GM13977 (cell line): ENCODE measurements around the gene OR51D1.

ENCODE experiments used
- DNase-seq: peaks from one replicate; pipeline ENCODE4 v3.0.0; 2012; ENCODE audit warnings: low spot score
- in situ Hi-C: fragments of 300-500 bp; cut with MboI; formaldehyde crosslinking; loops from one replicate; pipeline ENCODE4 v1.12.0; 2022; ENCODE audit warnings: low sequenced_read_pairs, low pct_unique_long_range_greater_than_20kb, mixed read lengths, inconsistent platforms; ENCODE audit not compliant: unreplicated experiment
- TF ChIP-seq, protein P1 (sequence below): IDR thresholded peaks from 2 replicates; pipeline ENCODE4 v1.5.1; 2012; ENCODE audit warnings: mild to moderate bottlenecking, control low read depth; ENCODE audit not compliant: insufficient read depth; ENCODE audit errors: extremely low read depth, missing control alignments

Gene OR51D1, protein sequence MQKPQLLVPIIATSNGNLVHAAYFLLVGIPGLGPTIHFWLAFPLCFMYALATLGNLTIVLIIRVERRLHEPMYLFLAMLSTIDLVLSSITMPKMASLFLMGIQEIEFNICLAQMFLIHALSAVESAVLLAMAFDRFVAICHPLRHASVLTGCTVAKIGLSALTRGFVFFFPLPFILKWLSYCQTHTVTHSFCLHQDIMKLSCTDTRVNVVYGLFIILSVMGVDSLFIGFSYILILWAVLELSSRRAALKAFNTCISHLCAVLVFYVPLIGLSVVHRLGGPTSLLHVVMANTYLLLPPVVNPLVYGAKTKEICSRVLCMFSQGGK

DNA sequence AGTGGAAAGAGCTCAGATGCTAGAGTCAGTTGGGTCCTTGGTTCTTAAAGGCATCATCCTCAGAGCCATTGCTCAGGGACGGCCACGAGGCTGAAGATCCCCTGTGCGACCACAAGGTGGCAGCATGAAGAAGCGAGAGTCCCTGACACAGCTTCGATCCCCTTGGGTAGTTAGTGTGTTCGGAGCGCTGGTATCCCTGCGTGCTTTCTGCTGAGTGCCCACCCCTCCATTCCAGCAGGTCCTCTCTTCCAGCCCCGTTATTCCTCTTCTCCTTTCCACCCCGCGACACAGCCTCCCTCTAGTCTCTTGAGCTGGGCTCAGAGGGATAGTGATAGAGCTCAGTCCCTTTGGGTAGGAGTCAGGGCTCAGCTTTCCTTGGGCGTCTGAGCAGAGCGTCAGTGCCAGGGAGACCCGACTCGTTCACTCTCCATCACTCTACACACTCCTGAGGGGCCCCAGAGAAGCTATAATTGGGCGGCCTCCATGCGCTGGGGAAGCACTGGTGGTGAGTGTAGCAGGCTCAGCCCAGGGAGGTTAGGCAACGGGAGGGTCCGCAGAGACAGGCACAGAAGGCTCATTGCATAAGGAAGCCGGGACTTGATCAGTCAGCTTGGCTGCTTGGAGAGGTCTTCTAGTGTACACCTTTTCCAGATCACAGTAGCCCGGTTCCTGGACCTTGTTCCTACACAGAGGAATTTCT lies at the start of gene OR51D1:
Gene OR51D1, plus strand, starts transcription at position 516 of the 700 bp plus-strand sequence. CDS start 2,314 bp downstream, outside the sequence.
- DNase-seq: peak; percentile 59
- in situ Hi-C loops: loop anchor here (25.0 kb wide), 1 partner anchor 350 kb away; the partner anchor contains the start of gene OR51L1
- TF ChIP-seq, protein P1, sequence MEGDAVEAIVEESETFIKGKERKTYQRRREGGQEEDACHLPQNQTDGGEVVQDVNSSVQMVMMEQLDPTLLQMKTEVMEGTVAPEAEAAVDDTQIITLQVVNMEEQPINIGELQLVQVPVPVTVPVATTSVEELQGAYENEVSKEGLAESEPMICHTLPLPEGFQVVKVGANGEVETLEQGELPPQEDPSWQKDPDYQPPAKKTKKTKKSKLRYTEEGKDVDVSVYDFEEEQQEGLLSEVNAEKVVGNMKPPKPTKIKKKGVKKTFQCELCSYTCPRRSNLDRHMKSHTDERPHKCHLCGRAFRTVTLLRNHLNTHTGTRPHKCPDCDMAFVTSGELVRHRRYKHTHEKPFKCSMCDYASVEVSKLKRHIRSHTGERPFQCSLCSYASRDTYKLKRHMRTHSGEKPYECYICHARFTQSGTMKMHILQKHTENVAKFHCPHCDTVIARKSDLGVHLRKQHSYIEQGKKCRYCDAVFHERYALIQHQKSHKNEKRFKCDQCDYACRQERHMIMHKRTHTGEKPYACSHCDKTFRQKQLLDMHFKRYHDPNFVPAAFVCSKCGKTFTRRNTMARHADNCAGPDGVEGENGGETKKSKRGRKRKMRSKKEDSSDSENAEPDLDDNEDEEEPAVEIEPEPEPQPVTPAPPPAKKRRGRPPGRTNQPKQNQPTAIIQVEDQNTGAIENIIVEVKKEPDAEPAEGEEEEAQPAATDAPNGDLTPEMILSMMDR: peak; percentile 96

DNA sequence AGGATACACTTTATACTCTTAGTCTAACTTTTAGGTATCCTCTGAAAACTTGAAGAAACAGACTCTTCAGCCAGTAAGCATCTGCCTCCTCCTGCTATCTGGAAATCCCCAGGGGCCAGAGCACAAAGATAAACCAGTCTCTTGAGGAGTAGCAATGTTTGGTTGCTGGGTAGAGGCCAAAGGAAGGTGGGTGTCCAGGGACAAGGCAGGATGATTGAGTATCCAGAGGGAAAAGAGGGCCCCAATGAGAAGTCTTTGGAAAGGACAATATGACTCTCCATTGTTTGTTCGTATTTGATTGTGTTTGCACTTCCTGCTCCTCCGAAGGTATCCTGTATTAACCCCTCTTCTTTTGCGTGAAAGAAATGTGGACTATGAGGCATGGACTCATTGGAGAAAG lies 48.3 kb upstream of the OR51D1 start:
- in situ Hi-C loops: no loop called here
- TF ChIP-seq, protein P1: no peak
- no peak for DNase-seq

DNA sequence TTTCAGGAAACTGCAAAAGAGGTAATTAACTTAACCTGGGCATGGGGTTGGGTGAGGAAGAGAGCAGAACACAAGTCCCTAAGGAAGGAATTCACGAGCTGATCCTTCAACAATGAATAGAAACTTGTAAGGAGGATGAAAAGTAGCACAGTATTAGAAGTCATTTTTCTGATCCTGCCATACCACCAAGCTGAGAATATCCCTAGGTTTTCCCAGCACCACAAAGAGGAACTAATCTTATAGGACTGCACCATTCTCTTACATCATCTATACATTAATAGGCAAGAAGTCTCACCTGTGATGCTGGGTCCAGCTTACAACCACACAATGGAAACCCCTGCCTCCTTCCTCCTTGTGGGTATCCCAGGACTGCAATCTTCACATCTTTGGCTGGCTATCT lies 43.5 kb upstream of the OR51D1 start, which contains the start of gene OR52I1:
Gene OR52I1, plus strand, starts transcription at position 301 of the 400 bp plus-strand sequence. Its CDS starts 0 bp downstream, at position 301.
- in situ Hi-C loops: no loop called here
- no peak for DNase-seq
- TF ChIP-seq, protein P1: no peak

DNA sequence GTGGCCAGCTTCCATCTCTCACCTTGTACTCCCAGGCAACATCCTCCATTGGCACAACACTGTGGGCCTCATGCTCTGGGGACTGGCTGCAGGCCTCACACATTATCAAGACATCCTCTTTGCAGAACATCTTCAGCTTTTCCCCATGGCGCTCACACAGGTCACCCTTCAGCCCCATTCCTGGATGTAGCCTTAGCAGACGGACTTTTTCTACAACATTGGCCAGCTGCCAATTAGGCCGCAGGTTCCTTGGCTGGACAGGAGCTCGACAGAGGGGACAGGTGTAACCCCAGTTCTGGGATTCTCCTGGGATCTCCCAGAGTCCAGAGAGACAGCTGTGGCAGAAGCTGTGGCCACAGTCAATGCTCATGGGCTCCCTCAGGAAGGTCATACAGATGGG lies 32.2 kb upstream of the OR51D1 start:
- TF ChIP-seq, protein P1: no peak
- DNase-seq: no peak
- in situ Hi-C loops: no loop called here

DNA sequence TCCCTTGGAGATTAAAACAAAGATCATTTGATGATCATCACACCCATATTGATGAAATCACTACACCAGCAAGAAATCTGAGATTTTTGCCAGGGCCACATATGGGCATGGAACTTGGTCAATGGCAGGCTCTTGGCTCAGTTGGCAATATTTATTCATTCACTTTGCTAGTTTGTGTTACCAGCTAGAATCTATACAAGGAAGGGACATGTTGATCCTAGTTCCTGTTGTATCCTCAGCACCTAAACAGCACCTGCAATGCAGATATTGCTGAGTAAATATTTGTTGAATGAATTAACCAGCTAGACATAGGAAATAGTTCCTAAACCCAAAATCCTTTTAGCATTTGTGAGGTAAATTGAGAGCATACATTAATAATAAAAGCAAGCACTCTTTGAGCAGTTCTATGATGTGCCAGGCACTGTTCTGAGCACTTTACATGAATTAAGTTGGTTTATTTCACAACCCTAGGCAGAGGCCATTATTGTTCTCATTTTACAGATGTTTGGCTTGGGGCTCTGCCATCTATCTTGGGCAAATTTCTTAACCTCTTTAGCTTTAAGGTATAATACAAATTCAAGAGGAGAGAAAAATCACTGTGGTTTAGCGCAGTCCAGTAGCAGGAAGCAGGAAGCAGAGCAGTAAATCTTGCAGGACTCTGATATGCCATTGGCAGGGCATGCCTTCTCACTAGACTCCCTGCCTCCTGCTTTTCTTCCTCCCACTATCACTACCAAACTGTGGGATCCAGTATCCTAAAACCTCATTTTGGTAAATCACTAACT lies 30.9 kb upstream of the OR51D1 start:
- TF ChIP-seq, protein P1: no peak
- in situ Hi-C loops: no loop called here
- no peak for DNase-seq

DNA sequence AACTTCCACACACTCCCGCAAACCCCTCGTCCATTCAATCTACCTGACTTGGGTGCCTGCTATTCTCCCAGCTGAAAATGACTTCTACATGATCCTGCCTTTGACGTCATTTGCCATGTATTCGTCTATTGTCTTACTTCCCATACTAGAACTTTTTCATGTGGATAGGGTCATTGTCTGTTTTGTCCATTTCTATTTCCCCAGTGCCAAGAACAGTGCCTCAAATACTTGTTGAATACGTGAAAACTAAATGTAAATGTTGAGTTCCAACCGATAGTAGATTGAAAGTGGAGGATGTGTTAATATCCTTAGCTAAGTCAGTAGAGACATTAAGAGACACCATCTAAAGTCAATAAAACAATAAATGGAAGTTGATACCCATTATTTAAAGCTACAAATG lies 30.2 kb upstream of the OR51D1 start:
- DNase-seq: no peak
- TF ChIP-seq, protein P1: no peak
- in situ Hi-C loops: no loop called here
